WERI-Rb-1 (cell line): Measurements from ENCODE around the gene CALM1.
A peak's percentile ranks its signal among the peaks of the same experiment; 100 is the strongest.

ENCODE experiments used
- DNase-seq: peaks from one replicate; pipeline ENCODE4 v3.0.0-alpha.2; 2020
- H3K27ac ChIP-seq: fragments of 250-450 bp; sonication (Bioruptor Pico); 2 replicates; pipeline ENCODE4 v1.5.1; 2020; ENCODE audit warnings: mild to moderate bottlenecking, moderate library complexity
- H3K27me3 ChIP-seq: fragments of 250-450 bp; sonication (Bioruptor Pico); 2 replicates; pipeline ENCODE4 v1.5.1; 2021; ENCODE audit warnings: mild to moderate bottlenecking, low read depth, moderate library complexity; ENCODE audit not compliant: insufficient read depth, severe bottlenecking
- H3K36me3 ChIP-seq: fragments of 250-450 bp; sonication (Bioruptor Pico); 2 replicates; pipeline ENCODE4 v1.5.1; 2020; ENCODE audit warnings: mild to moderate bottlenecking, moderate library complexity
- H3K4me3 ChIP-seq: 2 replicates; pipeline ENCODE4 v1.5.1; 2011; ENCODE audit warnings: low read depth, mild to moderate bottlenecking, control low read depth, low read length
- H3K9me3 ChIP-seq: fragments of 250-450 bp; sonication (Bioruptor Pico); 2 replicates; pipeline ENCODE4 v1.5.1; 2021; ENCODE audit warnings: mild to moderate bottlenecking, moderate library complexity; ENCODE audit not compliant: severe bottlenecking
- TF ChIP-seq, protein P1 (sequence below): IDR thresholded peaks from 2 replicates; pipeline ENCODE4 v1.5.1; 2011; ENCODE audit warnings: low read depth, mild to moderate bottlenecking, control low read depth, inconsistent platforms, low read length

The CALM1 gene

GRCh38 chr14:90382491-90383125 lies 14.2 kb upstream of the CALM1 start:
- H3K27ac ChIP-seq: peak overlapping the region; percentile 95
- peak overlapping the region; percentile 81 for H3K4me3 ChIP-seq
- no peaks in the 10 kb centered on the region for H3K36me3 ChIP-seq
- H3K27me3 ChIP-seq: no peaks in the 10 kb centered on the region
- TF ChIP-seq, protein P1, sequence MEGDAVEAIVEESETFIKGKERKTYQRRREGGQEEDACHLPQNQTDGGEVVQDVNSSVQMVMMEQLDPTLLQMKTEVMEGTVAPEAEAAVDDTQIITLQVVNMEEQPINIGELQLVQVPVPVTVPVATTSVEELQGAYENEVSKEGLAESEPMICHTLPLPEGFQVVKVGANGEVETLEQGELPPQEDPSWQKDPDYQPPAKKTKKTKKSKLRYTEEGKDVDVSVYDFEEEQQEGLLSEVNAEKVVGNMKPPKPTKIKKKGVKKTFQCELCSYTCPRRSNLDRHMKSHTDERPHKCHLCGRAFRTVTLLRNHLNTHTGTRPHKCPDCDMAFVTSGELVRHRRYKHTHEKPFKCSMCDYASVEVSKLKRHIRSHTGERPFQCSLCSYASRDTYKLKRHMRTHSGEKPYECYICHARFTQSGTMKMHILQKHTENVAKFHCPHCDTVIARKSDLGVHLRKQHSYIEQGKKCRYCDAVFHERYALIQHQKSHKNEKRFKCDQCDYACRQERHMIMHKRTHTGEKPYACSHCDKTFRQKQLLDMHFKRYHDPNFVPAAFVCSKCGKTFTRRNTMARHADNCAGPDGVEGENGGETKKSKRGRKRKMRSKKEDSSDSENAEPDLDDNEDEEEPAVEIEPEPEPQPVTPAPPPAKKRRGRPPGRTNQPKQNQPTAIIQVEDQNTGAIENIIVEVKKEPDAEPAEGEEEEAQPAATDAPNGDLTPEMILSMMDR: no peak
- DNase-seq: no peak
- no peaks in the 10 kb centered on the region for H3K9me3 ChIP-seq

DNA sequence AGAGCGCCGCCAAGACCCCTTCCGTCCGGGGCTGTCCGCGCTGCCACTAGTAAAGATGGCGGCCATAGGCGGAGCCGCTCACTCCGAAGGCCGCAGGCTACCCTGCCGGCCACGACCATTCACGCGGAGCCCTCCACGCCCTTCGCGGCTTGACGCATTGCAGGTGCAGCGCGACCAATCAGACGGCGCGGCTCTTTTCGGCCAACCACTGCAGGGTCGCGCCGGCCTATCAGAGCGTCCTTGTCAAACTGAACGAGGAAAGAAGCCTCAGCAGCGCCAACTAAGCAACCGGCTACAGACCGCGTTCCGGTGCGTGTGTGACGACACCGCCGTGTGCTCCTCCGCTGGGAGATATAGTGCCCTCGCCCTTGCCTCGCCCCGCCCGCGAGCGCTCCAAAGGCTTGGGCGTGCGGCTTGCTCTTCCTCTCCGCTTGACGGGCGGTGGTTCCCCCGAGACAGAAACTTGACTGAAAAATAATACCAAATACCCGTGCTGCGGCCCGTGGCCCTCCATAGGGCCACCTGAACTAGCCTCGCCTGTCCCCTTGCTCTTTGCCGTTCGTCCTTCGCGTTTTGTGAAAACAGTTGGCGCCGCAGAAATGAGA lies 13.6 kb upstream of the CALM1 start:
- TF ChIP-seq, protein P1: no peak
- Histone ChIP-seq H3K36me3 (no peaks in the 10 kb centered on the region), H3K27me3 (no peaks in the 10 kb centered on the region), H3K4me3 (peak overlapping the region; percentile 81), H3K9me3 (no peaks in the 10 kb centered on the region), H3K27ac (peak overlapping the region; percentile 95)
- DNase-seq: peak; percentile 99

- Histone ChIP-seq H3K27me3 (no peaks in the 10 kb centered on the region), H3K4me3 (peak overlapping the region; percentile 81), H3K36me3 (no peaks in the 10 kb centered on the region), H3K27ac (peak overlapping the region; percentile 95), H3K9me3 (no peaks in the 10 kb centered on the region)
- peak; percentile 50 for DNase-seq
- TF ChIP-seq, protein P1: no peak
Observed at GRCh38 chr14:90383731-90384542, 12.9 kb upstream of the CALM1 start.

DNA sequence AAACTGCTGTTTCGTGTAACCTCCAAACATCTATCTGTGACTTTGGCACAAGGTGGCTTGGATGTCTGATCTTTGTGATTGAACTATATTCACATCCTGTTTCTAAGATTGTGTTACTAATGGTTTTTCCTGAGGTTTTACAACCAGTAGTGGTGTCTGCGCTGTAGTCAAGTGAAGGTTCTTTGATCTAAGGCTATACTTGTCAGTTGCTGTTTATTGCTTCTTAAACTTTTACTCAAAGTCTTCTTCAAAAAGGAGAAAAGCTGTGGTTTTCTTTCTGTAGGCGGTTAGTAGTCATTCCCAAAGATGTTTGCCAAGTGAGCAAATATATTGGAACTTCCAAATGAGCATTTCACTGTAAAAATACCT lies 12.3 kb upstream of the CALM1 start:
- no peak for DNase-seq
- peak overlapping the region; percentile 81; the same call in 1 of the 2 replicates for H3K4me3 ChIP-seq
- TF ChIP-seq, protein P1: no peak

DNA sequence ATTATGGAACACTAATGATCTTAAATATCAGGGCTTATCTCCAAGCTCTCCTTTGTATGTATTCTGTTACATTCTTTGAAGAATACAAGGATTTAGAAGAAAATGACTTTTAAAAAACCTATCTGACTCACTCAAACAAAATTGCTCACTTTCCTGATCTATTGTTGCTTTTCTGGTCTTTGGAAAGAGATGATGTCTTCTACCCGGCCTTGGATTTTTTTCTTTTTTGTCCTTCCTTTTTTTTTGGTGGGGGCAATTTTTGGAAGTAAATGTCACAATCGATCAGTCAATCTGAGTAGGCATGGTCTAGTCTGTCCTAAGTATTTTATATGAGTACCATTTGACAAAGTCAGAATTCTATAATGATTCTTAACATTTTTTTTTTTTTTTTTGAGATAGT lies 10.5 kb upstream of the CALM1 start:
- DNase-seq: no peak
- no peaks in the 10 kb centered on the region for H3K9me3 ChIP-seq
- H3K27me3 ChIP-seq: no peaks in the 10 kb centered on the region
- H3K4me3 ChIP-seq: no peak overlapping the region
- no peaks in the 10 kb centered on the region for H3K36me3 ChIP-seq
- TF ChIP-seq, protein P1: no peak
- no peak overlapping the region for H3K27ac ChIP-seq

More for the DNA sequence above, 12.3 kb upstream of the CALM1 start:
- Histone ChIP-seq H3K27ac (no peak overlapping the region), H3K36me3 (no peaks in the 10 kb centered on the region), H3K9me3 (no peaks in the 10 kb centered on the region), H3K27me3 (no peaks in the 10 kb centered on the region)
